Stomach (tissue), 9 donors: ENCODE results near the gene CNTN1. TPM values are rescaled to one million over a fixed set of nuclear protein-coding genes. Genes with fewer than 3 reads are reported as not detected.

Experiments used
- DNase-seq, 2 donors: peaks; one replicate each; pipeline versions ENCODE4 v3.0.0 to v3.0.0-alpha.2; 2013 to 2019
- H3K27ac ChIP-seq, 5 donors: fragments of 200-600 bp in 4 of 5; sonication (generic) in 4 of 5; one replicate each; pipeline ENCODE4 v1.5.1; 2013 to 2019; ENCODE audit warnings: mild to moderate bottlenecking in 1 of 5, moderate library complexity in 1 of 5
- H3K27me3 ChIP-seq, 3 donors: fragments of 200-600 bp; sonication (generic); one replicate each; pipeline ENCODE4 v1.5.1; 2017 to 2019; ENCODE audit warnings: mixed run types in 1 of 3
- H3K36me3 ChIP-seq, 4 donors: fragments of 200-600 bp; sonication (generic); 1 replicate in 3 of 4; 2 replicates in 1 of 4; pipeline ENCODE4 v1.5.1; 2016 to 2019
- H3K4me1 ChIP-seq, 4 donors: fragments of 200-600 bp; sonication (generic); one replicate each; pipeline ENCODE4 v1.5.1; 2016 to 2019
- H3K4me3 ChIP-seq, 4 donors: fragments of 200-600 bp; sonication (generic) in 3 of 4; one replicate each; pipeline ENCODE4 v1.5.1; 2016 to 2019; ENCODE audit warnings: mild to moderate bottlenecking in 1 of 4
- H3K9me3 ChIP-seq, 4 donors: fragments of 200-600 bp; sonication (generic); one replicate each; pipeline ENCODE4 v1.5.1; 2016 to 2019
- EP300 ChIP-seq: sonication (generic); formaldehyde crosslinking; IDR thresholded peaks from one replicate; pipeline ENCODE4 v1.6.1; 2017; ENCODE audit warnings: antibody characterized with exemption
- POLR2A ChIP-seq, 4 donors: fragments of 450-650 bp; IDR thresholded peaks; one replicate each; pipeline ENCODE4 v1.6.1; 2016; ENCODE audit warnings: antibody characterized with exemption in 4 of 4, control low read depth in 2 of 4, mild to moderate bottlenecking in 1 of 4, moderate library complexity in 1 of 4
- POLR2AphosphoS5 ChIP-seq, 3 donors: sonication (generic); formaldehyde crosslinking; IDR thresholded peaks; one replicate each; pipeline ENCODE4 v1.6.1; 2016; ENCODE audit warnings: antibody characterized with exemption in 3 of 3
- WGBS, 5 donors: extraction: QIAGEN DNeasy Blood & Tissue Kit in 3 of 5; methylation state at CpG; one replicate each; pipeline versions ENCODE4 v1.1.5 to v1.1.7; 2013 to 2018; 5-methylcytosine and 5-hydroxymethylcytosine counted together
- intact Hi-C: fragments of 100-400 bp; cut with DNase I; formaldehyde crosslinking; loops from one replicate; pipeline ENCODE4 v1.15.1; 2023; ENCODE audit warnings: low total_unique reads
- polyA plus RNA-seq, 3 donors: library from polyadenylated mRNA; stranded (reverse); fragments of 200-250 nt; gene quantifications; one replicate each; pipeline ENCODE4 v1.2.3, GENCODE V29; 2013
- total RNA-seq, 5 donors: library from RNA; depleted of rRNA; stranded (reverse); fragments of >200 nt; gene quantifications; one replicate each; pipeline versions ENCODE4 v1.1.0 to v1.2.3, GENCODE V29; 2014 to 2016
- TF ChIP-seq, protein P1 (sequence below), 7 experiments: fragments of 450-650 bp in 4 of 7; fragments of 200-600 bp in 3 of 7; sonication (generic) in 3 of 7; IDR thresholded peaks; one replicate each; pipeline ENCODE4 v1.5.1; 2016 to 2019; ENCODE audit warnings: antibody characterized with exemption in 7 of 7, control low read depth in 2 of 7, mild to moderate bottlenecking in 1 of 7
- donor health status: healthy with polysubstance abuse.
- donor health status: Bipolar disorder and iron deficiency.
- donor health status: healthy.

Gene CNTN1
- total and polyA plus RNA-seq, 8 donors: 0.68 to 68.3 (median 7.1) TPM

DNA sequence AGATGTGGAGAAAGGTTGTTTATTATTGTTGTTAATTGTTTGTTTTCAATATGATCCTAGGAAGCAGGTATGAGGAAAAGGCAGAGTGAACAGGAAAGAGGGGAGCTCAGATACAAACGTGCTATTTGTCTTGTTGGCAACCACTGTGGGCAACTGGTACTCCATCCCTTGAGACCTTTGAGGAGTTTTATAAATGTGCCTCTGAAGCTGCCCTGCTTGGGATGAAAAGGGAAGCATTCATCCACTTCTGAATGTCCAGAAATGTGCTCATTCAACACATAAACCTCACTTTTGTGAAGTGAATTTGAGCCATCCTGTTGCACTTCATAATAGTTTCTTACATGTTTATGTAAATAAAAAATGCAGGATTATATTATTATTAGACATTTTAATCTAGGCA is 331.6 kb downstream of the CNTN1 start:
- Histone ChIP-seq H3K27ac (no peak overlapping the region), H3K4me1 (no peaks in the 10 kb centered on the region), H3K9me3 (no peaks in the 10 kb centered on the region), H3K27me3 (no peaks in the 10 kb centered on the region), H3K36me3 (no peaks in the 10 kb centered on the region), H3K4me3 (no peak overlapping the region)
- intact Hi-C loops: no loop called here
- TF ChIP-seq, protein P1, sequence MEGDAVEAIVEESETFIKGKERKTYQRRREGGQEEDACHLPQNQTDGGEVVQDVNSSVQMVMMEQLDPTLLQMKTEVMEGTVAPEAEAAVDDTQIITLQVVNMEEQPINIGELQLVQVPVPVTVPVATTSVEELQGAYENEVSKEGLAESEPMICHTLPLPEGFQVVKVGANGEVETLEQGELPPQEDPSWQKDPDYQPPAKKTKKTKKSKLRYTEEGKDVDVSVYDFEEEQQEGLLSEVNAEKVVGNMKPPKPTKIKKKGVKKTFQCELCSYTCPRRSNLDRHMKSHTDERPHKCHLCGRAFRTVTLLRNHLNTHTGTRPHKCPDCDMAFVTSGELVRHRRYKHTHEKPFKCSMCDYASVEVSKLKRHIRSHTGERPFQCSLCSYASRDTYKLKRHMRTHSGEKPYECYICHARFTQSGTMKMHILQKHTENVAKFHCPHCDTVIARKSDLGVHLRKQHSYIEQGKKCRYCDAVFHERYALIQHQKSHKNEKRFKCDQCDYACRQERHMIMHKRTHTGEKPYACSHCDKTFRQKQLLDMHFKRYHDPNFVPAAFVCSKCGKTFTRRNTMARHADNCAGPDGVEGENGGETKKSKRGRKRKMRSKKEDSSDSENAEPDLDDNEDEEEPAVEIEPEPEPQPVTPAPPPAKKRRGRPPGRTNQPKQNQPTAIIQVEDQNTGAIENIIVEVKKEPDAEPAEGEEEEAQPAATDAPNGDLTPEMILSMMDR (IDR thresholded peaks at IDR 0.05): no peak
- TF ChIP-seq POLR2A (IDR thresholded peaks at IDR 0.05) (no peak), EP300 (no peak), POLR2AphosphoS5 (IDR thresholded peaks at IDR 0.05) (no peak)
- no peak for DNase-seq
- 7 to 43% (median 22%) methylated on average over 1 of the region's 1 CpG for WGBS, 5 donors

DNA sequence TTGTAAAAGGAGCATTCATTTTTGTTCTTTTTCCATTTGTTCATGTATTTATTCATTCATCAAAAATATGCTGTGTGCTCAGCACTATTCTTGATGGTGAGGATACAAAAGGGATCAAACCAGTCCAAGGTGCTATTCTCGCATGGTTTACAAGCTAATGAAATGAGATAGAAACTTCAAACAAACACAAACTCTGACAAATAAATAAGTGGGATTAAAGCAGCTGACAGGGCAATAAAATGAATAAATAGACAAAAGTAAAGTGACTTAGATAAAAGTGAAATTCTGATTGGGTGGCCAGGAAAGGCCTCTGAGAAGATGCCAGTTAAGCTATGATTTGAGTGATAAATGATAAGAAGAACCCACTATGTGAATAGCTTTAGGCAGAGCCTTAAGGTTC is 333.9 kb downstream of the CNTN1 start:
- Histone ChIP-seq H3K27me3 (no peaks in the 10 kb centered on the region), H3K4me1 (no peaks in the 10 kb centered on the region), H3K36me3 (no peaks in the 10 kb centered on the region), H3K9me3 (no peaks in the 10 kb centered on the region), H3K27ac (no peak overlapping the region), H3K4me3 (no peak overlapping the region)
- DNase-seq: no peak
- TF ChIP-seq, protein P1 (IDR thresholded peaks at IDR 0.05): no peak
- TF ChIP-seq POLR2A (IDR thresholded peaks at IDR 0.05): no peak
- no peak for TF ChIP-seq EP300
- no peak for TF ChIP-seq POLR2AphosphoS5 (IDR thresholded peaks at IDR 0.05)
- WGBS, 5 donors: 78 to 87% (median 85%) methylated on average over 1 of the region's 1 CpG
- intact Hi-C loops: no loop called here

DNA sequence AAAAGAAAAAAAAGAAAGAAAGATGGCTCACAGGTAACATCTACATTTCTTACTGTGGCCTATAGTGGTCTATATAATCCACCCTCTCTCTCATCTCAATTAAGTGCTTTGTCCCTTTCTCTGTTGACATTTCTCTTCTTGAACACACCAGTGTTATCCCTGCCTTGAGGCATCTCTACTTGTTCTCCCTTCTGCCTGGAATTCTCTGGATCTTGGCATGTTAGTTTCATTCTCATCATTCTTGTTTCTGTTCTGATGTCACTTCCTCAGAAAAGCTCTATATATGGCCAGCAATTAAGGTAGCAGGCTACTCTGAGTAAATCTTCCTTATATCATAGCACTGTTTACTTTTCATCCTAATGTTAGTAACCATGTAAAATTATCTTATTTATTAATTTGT is 340.1 kb downstream of the CNTN1 start:
- Histone ChIP-seq H3K27ac (no peak overlapping the region), H3K36me3 (no peaks in the 10 kb centered on the region), H3K4me3 (no peak overlapping the region), H3K27me3 (no peaks in the 10 kb centered on the region), H3K9me3 (no peaks in the 10 kb centered on the region), H3K4me1 (no peaks in the 10 kb centered on the region)
- TF ChIP-seq, protein P1 (IDR thresholded peaks at IDR 0.05): no peak
- no peak for TF ChIP-seq POLR2A (IDR thresholded peaks at IDR 0.05)
- no peak for TF ChIP-seq POLR2AphosphoS5 (IDR thresholded peaks at IDR 0.05)
- DNase-seq: no peak
- intact Hi-C loops: no loop called here

GRCh38 chr12:41034686-41035085 is 342.4 kb downstream of the CNTN1 start:
- WGBS, 5 donors: 42 to 73% (median 59%) methylated on average over 1 of the region's 1 CpG
- no peaks in the 10 kb centered on the region for H3K27me3 ChIP-seq

More at GRCh38 chr12:41034686-41035085, 342.4 kb downstream of the CNTN1 start:
- Histone ChIP-seq H3K9me3 (no peaks in the 10 kb centered on the region), H3K4me3 (no peak overlapping the region), H3K36me3 (no peaks in the 10 kb centered on the region), H3K4me1 (no peaks in the 10 kb centered on the region), H3K27ac (no peak overlapping the region)
- TF ChIP-seq, protein P1 (IDR thresholded peaks at IDR 0.05): no peak
- TF ChIP-seq POLR2AphosphoS5 (IDR thresholded peaks at IDR 0.05) (no peak), POLR2A (IDR thresholded peaks at IDR 0.05) (no peak), EP300 (no peak)
- DNase-seq: peak in 1 of 2 donors; percentile 17
- intact Hi-C loops: no loop called here
